Astrocyte (in vitro differentiated cells and primary cell): ENCODE data around the gene MAPKBP1.

Source experiments
- CTCF ChIP-seq: IDR thresholded peaks from 2 replicates; pipeline ENCODE4 v1.5.1; 2011; ENCODE audit warnings: low read depth, mild to moderate bottlenecking, inconsistent platforms, low read length, moderate library complexity; ENCODE audit not compliant: insufficient read depth
- EZH2 ChIP-seq: IDR thresholded peaks from 2 replicates; pipeline ENCODE4 v1.6.1; 2012; ENCODE audit warnings: mild to moderate bottlenecking, low read length, inconsistent platforms; ENCODE audit not compliant: insufficient read depth

GRCh38 chr15:41874736-41875135 is 100.5 kb downstream of the MAPKBP1 start:
- no peak for TF ChIP-seq CTCF
- no peak for TF ChIP-seq EZH2
